ELF-1 (cell line): ENCODE measurements around the gene CCDC141.

Source experiments
- DNase-seq: peaks from one replicate; pipeline ENCODE4 v3.0.0-alpha.2; 2016; ENCODE audit warnings: low read depth, low spot score

Gene CCDC141

GRCh38 chr2:178980815-178981214, 69.1 kb downstream of the CCDC141 start:
- DNase-seq, result no peak

DNA sequence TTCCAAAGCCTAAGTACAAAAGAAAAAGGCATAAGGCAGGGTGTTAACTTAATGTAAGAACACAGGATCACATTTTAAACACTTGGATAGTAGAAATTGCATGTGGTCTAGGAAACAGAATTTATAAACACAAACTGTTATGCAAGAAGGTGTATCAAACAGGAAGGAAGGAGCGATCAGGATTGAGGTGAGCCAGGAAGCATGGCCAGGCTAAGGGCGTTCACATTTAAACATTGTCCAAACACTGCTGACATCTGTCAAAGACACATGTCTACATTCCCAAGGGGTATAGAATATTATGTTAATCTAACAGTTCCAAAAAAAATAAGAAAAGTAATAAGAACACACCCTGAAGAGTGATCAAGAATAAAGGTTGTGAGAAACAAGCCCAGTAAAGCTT, 71.3 kb downstream of the CCDC141 start:
- DNase-seq, result no peak

DNA sequence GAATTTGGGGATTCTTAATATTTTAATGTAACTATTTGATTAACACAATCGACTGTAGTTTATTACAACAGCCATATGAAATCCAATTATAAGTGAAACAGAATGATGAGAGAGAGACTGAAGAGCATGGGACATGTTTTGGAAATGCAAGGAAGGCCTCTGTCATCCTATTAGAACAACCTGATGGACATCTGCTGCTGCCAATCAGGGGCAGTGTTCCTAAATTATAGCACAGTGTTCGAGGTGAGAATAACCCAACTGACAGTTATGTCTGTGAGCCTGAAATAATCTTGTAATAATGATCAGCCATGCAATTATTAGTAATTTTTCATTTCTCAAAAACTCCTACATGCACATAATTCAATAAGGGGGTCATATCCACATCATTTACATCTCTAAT, 73.6 kb downstream of the CCDC141 start:
- no peak for DNase-seq

DNA sequence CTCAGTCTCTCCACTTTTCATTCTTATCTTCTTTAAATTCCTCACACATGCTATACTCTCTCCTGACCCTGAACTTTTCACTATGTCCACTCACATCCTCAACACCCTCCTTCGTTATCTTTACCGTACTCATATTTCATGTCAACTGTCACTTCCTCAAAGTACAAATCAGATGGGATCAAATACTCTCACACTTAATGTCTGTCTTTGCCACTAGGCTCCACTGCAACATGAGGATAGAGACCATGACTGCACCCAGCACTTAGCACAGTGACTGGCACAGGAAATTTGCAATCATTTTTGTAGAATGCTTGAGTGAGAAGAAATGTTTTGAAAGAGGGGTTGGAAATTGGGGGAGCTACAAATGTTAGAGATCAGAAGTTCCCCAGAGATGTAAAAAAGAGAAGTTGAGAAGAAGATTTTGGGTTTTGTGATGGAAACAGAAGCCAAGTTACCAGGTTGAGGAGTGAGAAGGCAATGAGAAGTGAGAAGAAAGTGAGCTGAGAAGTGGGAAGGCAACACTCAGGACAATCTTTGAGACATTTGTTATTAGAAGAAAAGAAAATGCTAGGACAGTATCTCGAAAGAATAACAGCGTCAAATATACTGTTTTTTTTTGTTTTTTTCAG, 87.0 kb downstream of the CCDC141 start:
- DNase-seq, result no peak

- no peak for DNase-seq
These were observed 87.8 kb downstream of the CCDC141 start for GRCh38 chr2:178962152-178962551.

DNA sequence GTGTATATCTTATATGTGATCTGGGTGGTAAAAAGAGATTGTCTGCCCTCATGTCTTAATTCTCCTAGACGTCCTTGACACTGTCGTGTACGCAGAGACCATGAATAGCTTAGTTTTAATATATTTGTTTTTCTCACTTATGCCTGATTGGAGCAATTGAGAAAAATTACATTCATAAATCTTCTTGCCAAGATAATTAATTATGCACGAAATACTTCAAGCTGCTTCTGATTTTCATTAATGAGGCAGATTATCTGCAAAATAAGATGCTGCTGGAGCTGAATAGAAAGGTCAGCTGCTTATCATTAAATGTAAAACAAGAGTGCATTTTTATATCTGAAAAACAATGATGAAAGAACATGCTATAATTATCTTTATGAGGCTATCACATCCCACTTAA, 95.9 kb downstream of the CCDC141 start:
- DNase-seq, result no peak

DNA sequence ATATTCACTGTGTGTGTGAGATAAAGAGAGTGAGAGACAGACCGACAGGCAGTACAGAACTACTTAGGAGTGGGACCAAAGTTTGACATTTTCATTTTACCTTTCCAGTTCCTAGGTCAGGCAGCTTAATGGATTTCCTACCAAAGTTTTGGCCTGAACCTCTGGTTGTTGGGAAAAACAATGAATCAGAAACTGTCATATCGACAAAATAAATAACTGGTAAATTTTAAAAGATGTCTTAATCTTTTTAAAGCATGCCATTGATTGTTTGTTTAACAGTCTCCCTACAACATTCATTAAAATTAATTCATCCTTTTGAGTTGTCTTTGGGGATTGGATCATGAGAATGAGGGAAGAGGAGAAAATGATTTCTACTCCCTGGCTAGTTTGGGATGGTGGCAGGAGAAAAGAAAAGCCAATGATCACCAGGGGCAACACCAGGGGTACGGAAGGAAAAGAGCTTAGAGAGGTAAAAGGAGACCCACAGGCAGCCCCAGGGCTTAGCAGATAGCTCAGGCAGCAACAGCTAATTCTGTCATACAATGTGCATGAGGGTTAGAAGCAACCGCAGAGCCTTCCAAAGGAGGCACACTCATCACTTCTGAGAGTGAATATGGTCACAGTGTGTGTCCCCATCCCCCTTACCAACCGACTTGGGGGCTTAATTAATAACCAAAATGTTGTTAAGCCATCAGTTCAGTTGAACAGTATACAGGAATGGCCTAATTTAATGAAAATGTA, 98.5 kb downstream of the CCDC141 start:
- no peak for DNase-seq

GRCh38 chr2:178949584-178949983, 100.4 kb downstream of the CCDC141 start:
- DNase-seq, result no peak

DNA sequence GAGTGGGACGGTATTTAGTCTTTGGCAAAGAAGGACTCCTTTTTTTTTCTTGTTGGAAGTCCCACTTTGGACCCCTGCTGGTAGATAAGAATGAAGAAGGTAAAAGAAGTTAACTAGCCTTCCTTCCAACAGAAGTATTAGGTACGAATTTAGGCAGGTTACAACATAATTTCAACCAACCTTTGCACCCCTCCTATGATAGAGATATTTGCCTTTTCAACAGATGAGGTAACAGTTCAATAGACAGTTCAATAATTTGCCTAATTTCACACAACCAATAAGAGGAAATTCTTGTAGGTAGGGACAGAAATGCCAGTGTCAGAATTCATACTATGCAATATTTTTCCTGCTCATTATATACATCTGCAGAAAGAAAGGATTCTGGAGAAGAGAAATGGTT, 100.8 kb downstream of the CCDC141 start:
- no peak for DNase-seq

DNA sequence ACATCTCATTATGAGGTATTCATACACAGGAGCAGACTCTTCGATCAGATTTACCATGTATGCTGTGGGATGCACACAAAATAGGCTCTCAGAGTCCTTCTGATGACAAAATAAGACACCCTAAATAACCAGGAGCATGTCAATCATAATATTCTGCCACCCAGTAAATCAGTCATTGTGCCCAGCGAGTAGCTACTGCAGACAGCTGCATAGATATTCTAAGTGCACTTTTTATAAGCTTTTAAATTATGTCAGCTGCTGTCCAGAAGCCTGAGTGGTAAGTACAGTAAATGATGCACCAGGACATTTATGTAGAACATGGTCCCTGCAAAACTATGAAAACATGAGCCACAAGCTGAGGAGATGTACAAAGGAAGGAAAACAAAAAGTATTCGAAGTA, 102.9 kb downstream of the CCDC141 start:
- no peak for DNase-seq

DNA sequence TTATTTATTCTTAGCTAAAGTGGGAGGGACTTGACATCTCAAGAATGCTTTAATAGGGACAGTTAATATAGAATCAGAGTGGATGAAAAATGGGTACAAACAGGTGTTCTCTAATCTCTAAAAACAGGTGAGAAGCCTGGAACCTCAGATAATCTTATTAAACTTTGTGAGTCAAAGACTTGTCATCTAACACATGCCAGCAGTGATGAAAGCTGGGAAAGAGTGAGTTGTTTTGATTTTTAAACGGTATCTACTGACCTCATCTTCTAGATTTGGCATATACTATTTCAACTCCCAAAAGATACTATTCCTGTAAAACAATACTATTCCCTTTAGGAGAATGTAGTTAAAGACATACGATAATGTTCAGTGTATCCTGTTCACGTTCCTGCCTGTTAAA, 103.4 kb downstream of the CCDC141 start:
- no peak for DNase-seq

- no peak for DNase-seq
These were observed 106.2 kb downstream of the CCDC141 start for GRCh38 chr2:178943745-178944144.

DNA sequence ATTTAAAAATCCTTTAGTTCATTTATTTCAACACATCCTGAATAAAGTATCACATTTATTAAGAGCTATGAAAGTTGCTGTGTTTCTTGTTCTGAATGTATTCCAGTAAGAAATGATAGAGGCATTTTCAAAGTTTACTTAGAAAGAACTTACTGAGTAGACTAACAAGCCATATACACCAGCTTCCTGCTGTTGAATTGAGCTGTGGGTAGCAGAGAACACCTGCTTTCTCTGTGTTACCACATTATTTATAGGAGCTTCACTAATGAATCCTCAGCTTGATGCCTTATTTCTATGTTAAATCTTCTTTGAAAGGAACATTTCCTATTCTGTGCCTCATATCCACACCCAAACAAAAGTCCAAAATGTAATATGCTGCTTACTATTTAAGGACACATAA, 115.4 kb downstream of the CCDC141 start:
- DNase-seq, result no peak

GRCh38 chr2:178933493-178933892, 116.4 kb downstream of the CCDC141 start:
- DNase-seq, result no peak

DNA sequence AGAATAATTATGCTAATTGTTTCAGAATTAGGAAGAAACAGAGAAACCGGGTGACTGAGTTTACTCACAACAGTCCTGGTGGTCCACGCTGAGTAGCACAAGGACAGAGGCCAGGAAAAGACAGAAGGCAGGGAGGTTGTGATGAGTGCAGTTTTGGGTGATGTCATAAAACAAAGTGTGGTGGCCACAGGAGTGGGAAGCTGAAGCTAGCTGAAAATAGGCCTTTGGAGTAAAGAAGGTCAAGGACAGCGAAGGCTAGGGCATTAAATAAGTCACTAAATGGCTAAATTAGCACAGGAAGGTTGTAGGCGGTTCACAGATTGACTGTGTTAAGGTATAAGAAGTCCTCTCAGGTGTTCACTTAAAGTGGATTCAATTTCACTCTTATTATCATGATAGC, 121.9 kb downstream of the CCDC141 start:
- no peak for DNase-seq

DNA sequence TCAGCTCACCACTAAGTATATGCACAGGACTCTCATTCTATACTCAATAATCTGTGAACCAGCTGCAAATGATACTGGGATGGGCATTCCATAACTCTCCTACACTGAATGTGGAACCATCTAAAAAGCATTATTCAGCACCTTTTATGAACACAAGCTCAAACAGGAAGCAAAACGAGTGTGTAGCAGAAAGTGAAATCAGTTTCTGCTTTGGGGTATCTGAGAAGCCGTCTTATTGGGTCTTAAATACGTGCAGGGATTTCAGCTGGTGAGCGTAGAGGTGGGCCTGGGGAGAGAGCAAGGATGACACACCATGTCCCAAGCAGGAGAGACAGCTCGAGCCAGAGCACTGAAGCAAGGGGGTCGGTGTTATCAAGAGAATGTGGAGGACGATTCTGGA, 122.8 kb downstream of the CCDC141 start:
- no peak for DNase-seq

- no peak for DNase-seq
These were observed 125.1 kb downstream of the CCDC141 start for GRCh38 chr2:178924817-178925216.

DNA sequence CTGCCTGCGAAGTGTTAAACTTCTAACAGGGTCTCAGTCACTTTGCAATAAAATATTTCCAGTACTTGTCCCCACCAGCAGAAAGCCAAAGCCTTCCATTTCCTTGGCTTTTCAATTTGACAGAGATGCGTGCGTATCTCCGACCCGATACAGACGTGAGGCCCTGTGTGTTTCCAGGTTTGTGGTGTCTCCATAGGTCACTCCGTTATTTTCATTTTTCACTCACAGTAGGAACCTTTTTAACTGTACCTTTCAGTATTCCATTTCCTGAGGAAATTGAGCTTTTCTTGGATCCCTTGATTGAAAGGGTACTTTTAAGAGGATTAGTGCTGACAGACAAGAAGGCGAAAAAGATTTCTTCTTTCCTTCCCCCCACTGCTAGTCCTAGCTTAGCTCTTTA, 126.4 kb downstream of the CCDC141 start:
- no peak for DNase-seq

DNA sequence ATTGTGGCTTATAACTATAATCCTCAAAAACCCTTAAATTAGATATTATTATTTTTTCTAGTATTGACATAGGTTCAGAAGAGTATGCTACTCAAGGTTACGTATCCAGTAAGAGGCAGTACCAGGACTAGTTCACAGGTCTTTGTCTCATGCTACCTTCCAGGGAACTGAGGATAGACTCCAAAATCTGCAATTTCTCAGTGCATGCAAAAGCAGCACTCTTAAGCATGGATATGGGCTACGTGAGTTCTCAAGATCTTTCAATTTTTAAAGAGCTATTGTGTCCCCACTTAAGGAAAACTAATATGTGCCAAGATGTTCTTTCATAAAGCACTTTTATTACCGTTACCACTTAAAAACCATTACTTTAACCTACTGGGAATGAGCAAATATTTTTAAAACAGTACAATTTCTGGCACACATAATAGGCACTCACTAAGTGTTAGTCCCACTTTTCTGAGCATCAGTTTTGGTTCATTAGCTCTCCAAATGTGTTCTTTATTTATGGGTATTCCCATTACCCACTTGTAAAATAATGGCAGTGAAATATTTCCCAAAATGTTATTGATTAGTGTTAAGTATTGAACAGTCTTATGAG, 128.9 kb downstream of the CCDC141 start:
- no peak for DNase-seq

GRCh38 chr2:178917555-178917954, 132.4 kb downstream of the CCDC141 start:
- DNase-seq, result no peak

- DNase-seq, result no peak
These were observed 134.3 kb downstream of the CCDC141 start for GRCh38 chr2:178915423-178916173.

- peak; percentile 84 for DNase-seq
These were observed 135.6 kb downstream of the CCDC141 start for GRCh38 chr2:178914259-178914849.
